Stimulated activated CD4-positive, alpha-beta T cell treated with anti-CD3 and anti-CD28 coated beads, Interleukin-2, amount 100 ng/mL, for 4 hours (primary cell): ENCODE measurements around the gene SEBOX.
A peak's percentile ranks its signal among the peaks of the same experiment; 100 is the strongest.
"Not testable (repeated sequence)": the region's sequence is repeated elsewhere in the genome, so short reads cannot be mapped to it uniquely, and the experiment has no call there.

Experiments
- DNase-seq: peaks from one replicate; pipeline ENCODE4 v3.0.0-alpha.2; 2020; ENCODE audit warnings: low read depth

Gene SEBOX

GRCh38 chr17:28340374-28340773 is 24.6 kb downstream of the SEBOX start:
- DNase-seq: no peak

- no peak for DNase-seq
These were observed 25.6 kb downstream of the SEBOX start for GRCh38 chr17:28339431-28339830.

GRCh38 chr17:28338769-28339212 is 26.2 kb downstream of the SEBOX start:
- DNase-seq: not testable (repeated sequence)

GRCh38 chr17:28338056-28338768 is 26.8 kb downstream of the SEBOX start:
- no peak for DNase-seq

GRCh38 chr17:28335959-28336871 is 28.8 kb downstream of the SEBOX start:
- DNase-seq: no peak

- DNase-seq: peak; percentile 99
These were observed 29.6 kb downstream of the SEBOX start, which contains the start of the genes IFT20 and TNFAIP1 for GRCh38 chr17:28335201-28335958. TSS of gene IFT20 (minus strand) at chr17:28335472. CDS start at chr17:28331985, 3,487 bp downstream. TSS of gene TNFAIP1 (plus strand) at chr17:28335761. CDS start at chr17:28339522, 3,761 bp downstream.

GRCh38 chr17:28334666-28335200 is 30.3 kb downstream of the SEBOX start:
- no peak for DNase-seq

- DNase-seq: no peak
These were observed 30.8 kb downstream of the SEBOX start for GRCh38 chr17:28334171-28334570.

GRCh38 chr17:28333083-28333746 is 31.8 kb downstream of the SEBOX start:
- DNase-seq: no peak

- DNase-seq: no peak
These were observed 33.0 kb downstream of the SEBOX start for GRCh38 chr17:28331891-28332420.

GRCh38 chr17:28330671-28331070 is 34.3 kb downstream of the SEBOX start:
- DNase-seq: no peak

GRCh38 chr17:28328325-28328724 is 36.7 kb downstream of the SEBOX start:
- DNase-seq: no peak

- DNase-seq: no peak
These were observed 37.3 kb downstream of the SEBOX start for GRCh38 chr17:28327709-28328108.

- no peak for DNase-seq
These were observed 37.9 kb downstream of the SEBOX start for GRCh38 chr17:28327031-28327607.

GRCh38 chr17:28326114-28326513 is 38.9 kb downstream of the SEBOX start:
- no peak for DNase-seq

GRCh38 chr17:28325211-28325610 is 39.8 kb downstream of the SEBOX start:
- DNase-seq: no peak

GRCh38 chr17:28324781-28325180 is 40.2 kb downstream of the SEBOX start:
- DNase-seq: no peak

GRCh38 chr17:28324267-28324745 is 40.7 kb downstream of the SEBOX start:
- no peak for DNase-seq

- no peak for DNase-seq
These were observed 44.6 kb downstream of the SEBOX start for GRCh38 chr17:28320215-28321061.

GRCh38 chr17:28319598-28319935 is 45.4 kb downstream of the SEBOX start:
- no peak for DNase-seq
